CD4-positive, alpha-beta T cell treated with Interleukin-1 beta for 1 hour (primary cell): ENCODE results near the gene RHOF.

Experiments used
- DNase-seq, 2 donors: peaks; one replicate each; pipeline ENCODE4 v3.0.0-alpha.2; 2020 to 2022

Gene RHOF

GRCh38 chr12:121793440-121793837 lies at the start of gene RHOF:
TSS of gene RHOF (minus strand) at chr12:121793688. CDS start at chr12:121793633, 55 bp downstream.
- DNase-seq = peak in 1 of 2 donors; percentile 71

- DNase-seq = no peak
These were observed 46.7 kb upstream of the RHOF start for GRCh38 chr12:121839993-121840761.

- DNase-seq = peak; percentile 99
These were observed 45.9 kb upstream of the RHOF start for GRCh38 chr12:121839106-121839992.

GRCh38 chr12:121838126-121838525 lies 44.6 kb upstream of the RHOF start:
- DNase-seq = no peak

GRCh38 chr12:121837680-121838079 lies 44.2 kb upstream of the RHOF start:
- DNase-seq = no peak

- DNase-seq = no peak
These were observed 38.2 kb upstream of the RHOF start for GRCh38 chr12:121831571-121832245.

- DNase-seq = no peak
These were observed 37.2 kb upstream of the RHOF start for GRCh38 chr12:121830588-121831265.

- DNase-seq = no peak
These were observed 36.6 kb upstream of the RHOF start for GRCh38 chr12:121830134-121830533.

GRCh38 chr12:121829250-121829918 lies 35.9 kb upstream of the RHOF start:
- DNase-seq = no peak

- no peak for DNase-seq
These were observed 35.3 kb upstream of the RHOF start for GRCh38 chr12:121828826-121829225.

- no peak for DNase-seq
These were observed 34.8 kb upstream of the RHOF start for GRCh38 chr12:121828306-121828705.

GRCh38 chr12:121827351-121828099 lies 34.0 kb upstream of the RHOF start:
- DNase-seq = no peak

- no peak for DNase-seq
These were observed 33.0 kb upstream of the RHOF start for GRCh38 chr12:121826318-121827150.

- no peak for DNase-seq
These were observed 31.6 kb upstream of the RHOF start for GRCh38 chr12:121825041-121825523.

- DNase-seq = no peak
These were observed 30.2 kb upstream of the RHOF start for GRCh38 chr12:121823727-121824115.

- no peak for DNase-seq
These were observed 29.7 kb upstream of the RHOF start for GRCh38 chr12:121823101-121823726.

GRCh38 chr12:121822393-121823100 lies 29.1 kb upstream of the RHOF start:
- DNase-seq = no peak

- DNase-seq = no peak
These were observed 26.6 kb upstream of the RHOF start for GRCh38 chr12:121820056-121820455.
